ES-I3 (cell line): Measurements from ENCODE around the gene MAP4K4.
"Not testable (repeated sequence)": the region's sequence is repeated elsewhere in the genome, so short reads cannot be mapped to it uniquely, and the experiment has no call there.

ENCODE experiments used
- H3K36me3 ChIP-seq: 2 replicates; pipeline ENCODE4 v1.6.1; 2013; ENCODE audit warnings: mild to moderate bottlenecking, low read length, control low read depth, moderate library complexity; ENCODE audit not compliant: insufficient read depth
- H3K4me1 ChIP-seq: 2 replicates; pipeline ENCODE4 v1.6.1; 2013; ENCODE audit warnings: mild to moderate bottlenecking, control low read depth, low read length; ENCODE audit not compliant: insufficient read depth
- H3K9ac ChIP-seq: 2 replicates; pipeline ENCODE4 v1.6.1; 2013; ENCODE audit warnings: low read depth, mild to moderate bottlenecking, low read length, moderate library complexity
- H3K9me3 ChIP-seq: 2 replicates; pipeline ENCODE4 v1.6.1; 2013; ENCODE audit warnings: mild to moderate bottlenecking, low read length, moderate library complexity; ENCODE audit not compliant: control insufficient read depth, insufficient read depth

The MAP4K4 gene

DNA sequence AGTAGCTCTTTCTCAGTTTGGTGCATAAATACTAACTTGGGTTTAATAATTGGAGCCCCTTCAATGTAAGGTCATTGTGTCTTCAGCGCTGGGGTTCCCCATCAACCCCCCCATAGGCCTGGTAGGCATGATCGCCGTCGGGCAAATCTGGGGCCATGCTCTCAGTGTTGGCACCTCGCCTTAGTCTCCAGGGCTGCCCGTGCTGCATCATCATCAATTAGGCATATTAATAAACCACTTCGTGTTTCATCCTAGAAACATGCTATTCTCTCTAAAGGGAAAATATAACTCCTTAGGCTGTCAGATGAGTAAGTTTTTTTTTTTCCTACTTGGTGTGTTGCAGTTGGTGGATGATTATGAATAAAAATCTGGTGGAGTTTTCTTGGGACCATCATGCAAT lies 197.5 kb downstream of the MAP4K4 start:
- peaks cover 14% of the 10 kb centered on the region for H3K36me3 ChIP-seq
- peaks cover 16% of the 10 kb centered on the region for H3K4me1 ChIP-seq

DNA sequence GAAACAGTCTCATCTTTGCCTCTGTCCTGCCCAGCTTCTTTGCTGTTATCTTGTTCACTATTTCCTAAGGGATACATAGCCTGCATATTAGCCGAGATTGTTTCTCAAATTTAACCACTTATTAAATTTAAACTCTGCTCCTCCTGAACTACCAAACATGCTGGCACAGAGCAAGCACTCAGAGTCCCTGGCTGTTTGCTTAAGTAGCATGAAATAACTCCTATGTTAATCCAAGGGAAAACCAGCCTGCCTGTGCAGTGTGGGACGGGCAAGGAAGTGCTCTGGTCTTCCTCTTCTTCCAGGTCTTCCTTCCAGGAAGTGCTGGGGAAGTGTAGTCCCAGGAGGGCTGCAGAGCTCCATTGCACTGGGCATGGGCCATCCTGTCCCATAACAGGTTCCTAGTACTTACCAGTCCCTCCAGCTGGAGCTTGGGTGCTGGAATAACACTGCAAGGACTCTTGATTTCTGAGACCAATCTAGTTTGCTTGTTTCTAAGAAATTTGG lies 198.4 kb downstream of the MAP4K4 start:
- peaks cover 16% of the 10 kb centered on the region for H3K4me1 ChIP-seq
- no peaks in the 10 kb centered on the region for H3K9me3 ChIP-seq
- H3K36me3 ChIP-seq = peaks cover 14% of the 10 kb centered on the region
- no peak overlapping the region for H3K9ac ChIP-seq

More for the DNA sequence above, 197.5 kb downstream of the MAP4K4 start:
- Histone ChIP-seq H3K9ac (no peak overlapping the region), H3K9me3 (no peaks in the 10 kb centered on the region)

DNA sequence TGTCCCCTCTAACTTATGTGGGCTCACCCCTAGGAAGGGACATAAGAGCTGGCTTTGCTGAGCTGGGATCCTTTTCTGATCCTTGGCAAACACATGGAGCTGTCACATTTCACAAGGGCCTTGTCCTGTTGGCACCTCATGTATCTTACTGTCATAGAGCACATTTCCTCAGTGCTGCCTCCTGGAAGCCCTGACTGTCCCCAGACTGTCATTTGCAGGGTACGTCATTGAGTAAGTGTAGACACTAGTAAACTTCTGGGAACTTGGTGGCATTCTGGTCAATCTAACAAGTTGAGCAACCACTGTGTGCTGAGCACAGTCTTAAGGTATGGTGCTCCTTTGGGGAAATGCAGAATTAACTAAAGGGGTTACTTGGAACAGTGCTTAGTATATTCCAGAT lies 199.8 kb downstream of the MAP4K4 start:
- H3K4me1 ChIP-seq = peaks cover 16% of the 10 kb centered on the region
- H3K9me3 ChIP-seq = no peaks in the 10 kb centered on the region; the same call in 1 of the 2 replicates
- no peak overlapping the region for H3K9ac ChIP-seq
- H3K36me3 ChIP-seq = peaks cover 11% of the 10 kb centered on the region

DNA sequence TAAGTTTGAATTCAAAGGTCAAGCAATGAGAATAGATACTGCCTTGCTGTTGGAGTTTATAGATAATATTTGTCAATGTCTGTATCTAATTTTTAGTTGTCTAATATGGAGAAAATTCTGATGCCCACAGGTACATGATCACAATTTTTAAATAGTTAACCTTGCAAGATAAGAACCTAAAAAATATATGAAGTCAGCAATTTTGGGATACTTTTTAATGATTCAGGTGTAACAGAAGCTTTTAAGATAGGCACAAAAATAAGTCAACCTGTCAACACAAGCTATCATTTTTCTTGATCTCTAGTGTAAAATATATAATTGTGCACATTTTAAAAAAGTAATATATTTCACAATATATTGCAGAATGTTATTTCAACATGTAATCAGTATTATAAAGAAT lies 201.8 kb downstream of the MAP4K4 start:
- Histone ChIP-seq H3K36me3 (peaks cover 8% of the 10 kb centered on the region; the same call in 1 of the 2 replicates), H3K9me3 (no peaks in the 10 kb centered on the region; the same call in 1 of the 2 replicates), H3K9ac (no peak overlapping the region), H3K4me1 (peaks cover 5% of the 10 kb centered on the region; the same call in 1 of the 2 replicates)

DNA sequence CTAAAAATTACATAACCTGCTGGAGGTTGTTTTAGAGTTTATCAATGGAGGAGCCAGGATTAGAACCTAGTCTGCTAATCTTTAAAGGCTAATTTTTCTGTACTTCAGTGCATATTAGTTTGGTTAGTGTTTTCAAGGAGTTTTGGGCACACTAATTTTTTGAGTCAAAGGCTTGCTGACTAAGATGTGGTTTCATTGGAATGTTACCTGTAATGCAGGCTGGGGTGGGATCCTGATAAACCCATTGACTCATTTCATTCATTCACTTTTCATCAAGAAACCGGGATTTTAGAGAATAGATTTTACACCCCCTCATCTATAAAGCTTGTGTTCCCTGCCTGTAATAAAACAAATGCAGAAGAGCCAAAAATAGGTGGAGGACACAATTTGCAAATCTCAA lies 202.4 kb downstream of the MAP4K4 start:
- Histone ChIP-seq H3K4me1 (no peaks in the 10 kb centered on the region), H3K9me3 (no peaks in the 10 kb centered on the region; the same call in 1 of the 2 replicates), H3K36me3 (peaks cover 8% of the 10 kb centered on the region; the same call in 1 of the 2 replicates), H3K9ac (no peak overlapping the region)

DNA sequence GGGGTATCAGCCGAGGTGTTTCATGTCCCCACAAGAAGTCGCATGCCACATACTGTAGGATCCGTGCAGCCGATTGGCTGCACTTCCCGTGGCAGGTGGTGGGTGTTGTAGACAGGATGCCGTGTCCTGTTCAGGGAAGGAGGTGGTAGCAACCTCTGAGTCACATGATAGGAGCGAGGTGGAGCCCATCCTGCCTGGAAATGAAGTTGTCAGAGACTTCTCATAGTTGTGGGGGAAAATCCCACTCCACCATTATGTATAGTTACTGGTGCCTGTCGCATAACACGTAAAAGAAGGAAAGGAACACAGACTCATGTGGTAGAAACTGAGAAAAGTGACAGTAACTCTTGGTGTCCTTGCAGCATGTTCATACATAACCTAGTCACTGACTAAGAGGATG lies 202.9 kb downstream of the MAP4K4 start:
- no peaks in the 10 kb centered on the region for H3K4me1 ChIP-seq
- H3K9ac ChIP-seq = no peak overlapping the region
- peaks cover 8% of the 10 kb centered on the region; the same call in 1 of the 2 replicates for H3K36me3 ChIP-seq
- no peaks in the 10 kb centered on the region; the same call in 1 of the 2 replicates for H3K9me3 ChIP-seq

DNA sequence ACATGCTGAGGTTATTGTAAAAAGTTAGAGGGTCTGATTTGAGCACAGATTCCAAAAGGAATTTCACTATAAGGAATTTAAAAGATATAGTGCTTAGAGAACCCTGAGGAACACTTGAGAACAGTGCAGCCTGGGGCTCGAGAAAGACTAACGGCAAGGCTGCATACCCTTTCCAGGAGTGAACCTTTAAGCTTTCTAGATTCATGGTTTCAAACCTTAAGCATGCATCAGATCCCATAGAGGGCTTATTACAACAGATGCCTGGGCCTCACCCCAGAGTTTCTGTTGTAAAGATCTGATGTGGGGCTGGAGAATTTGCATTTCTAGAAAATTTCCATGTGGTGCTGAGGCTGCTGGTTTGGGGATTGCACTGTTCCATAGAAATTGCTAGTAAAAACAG lies 203.7 kb downstream of the MAP4K4 start:
- Histone ChIP-seq H3K9ac (no peak overlapping the region), H3K4me1 (no peaks in the 10 kb centered on the region), H3K36me3 (peaks cover 8% of the 10 kb centered on the region; the same call in 1 of the 2 replicates), H3K9me3 (peaks cover 5% of the 10 kb centered on the region; the same call in 1 of the 2 replicates)

DNA sequence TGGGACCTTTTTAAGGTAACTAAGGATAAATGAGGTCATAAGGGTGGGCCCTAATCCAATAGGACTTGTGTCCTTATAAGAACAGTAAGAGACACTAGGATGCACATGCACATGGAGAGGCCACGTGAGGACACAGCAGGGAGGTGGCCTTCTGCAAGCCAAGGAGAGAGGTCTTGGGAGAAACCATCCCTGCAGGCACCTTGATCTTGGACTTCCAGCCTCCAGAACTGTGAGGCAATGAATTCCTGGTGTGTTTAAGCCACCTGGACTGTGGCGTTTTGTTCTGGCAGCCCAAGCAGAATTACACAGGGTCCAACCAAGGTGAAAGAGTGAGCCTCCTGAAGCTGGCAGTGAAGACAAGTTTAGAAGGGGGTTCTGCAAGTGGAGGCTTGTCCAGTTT lies 204.7 kb downstream of the MAP4K4 start:
- H3K9ac ChIP-seq = no peak overlapping the region
- H3K36me3 ChIP-seq = peaks cover 5% of the 10 kb centered on the region; the same call in 1 of the 2 replicates
- H3K9me3 ChIP-seq = peaks cover 9% of the 10 kb centered on the region; the same call in 1 of the 2 replicates
- no peaks in the 10 kb centered on the region for H3K4me1 ChIP-seq

DNA sequence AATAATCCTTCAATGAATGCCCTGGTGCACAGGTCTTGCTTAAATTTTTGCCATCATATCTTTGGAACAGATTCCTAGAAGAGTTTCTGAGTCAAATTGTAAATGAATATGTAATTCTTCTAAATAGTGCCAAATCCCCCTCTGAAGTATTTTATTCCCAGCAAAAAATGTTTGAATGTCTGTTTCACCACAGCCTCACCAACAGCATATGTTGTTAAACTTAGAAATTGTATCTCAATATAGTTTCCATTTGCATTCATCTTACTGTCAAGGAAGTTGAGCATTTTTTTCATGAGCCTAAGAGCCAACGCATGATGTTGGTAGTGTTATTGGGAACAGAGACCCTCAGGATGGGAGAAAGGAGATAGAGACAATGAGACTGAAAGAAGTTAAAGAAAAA lies 207.4 kb downstream of the MAP4K4 start:
- H3K4me1 ChIP-seq = no peaks in the 10 kb centered on the region
- no peak overlapping the region for H3K9ac ChIP-seq
- peaks cover 9% of the 10 kb centered on the region; the same call in 1 of the 2 replicates for H3K9me3 ChIP-seq
- H3K36me3 ChIP-seq = peaks cover 5% of the 10 kb centered on the region; the same call in 1 of the 2 replicates

DNA sequence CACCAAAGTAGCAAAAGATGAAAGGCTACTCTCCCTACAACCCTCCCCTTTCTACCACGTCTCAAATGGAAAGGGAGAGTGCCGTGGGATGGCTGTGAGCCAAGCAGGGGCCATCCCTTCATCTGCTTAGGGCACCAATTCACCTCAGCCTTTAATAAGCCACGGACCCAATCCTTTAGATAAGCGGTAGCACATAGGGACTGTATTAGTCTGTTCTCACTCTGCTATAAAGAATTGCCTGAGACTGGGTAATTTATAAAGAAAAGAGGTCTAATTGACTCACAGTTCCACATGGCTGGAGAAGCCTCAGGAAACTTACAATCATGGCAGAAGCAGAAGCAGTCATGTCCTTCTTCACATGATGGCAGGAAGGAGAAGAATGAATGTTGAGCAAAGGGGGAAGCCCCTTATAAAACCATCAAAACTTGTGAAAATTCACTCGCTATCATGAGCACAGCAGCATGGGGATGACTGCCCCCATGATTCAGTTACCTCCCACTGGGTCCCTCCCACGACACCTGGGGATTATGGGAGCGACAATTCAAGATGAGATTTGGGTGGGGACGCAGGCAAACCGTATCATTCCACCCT lies 208.3 kb downstream of the MAP4K4 start:
- peaks cover 5% of the 10 kb centered on the region; the same call in 1 of the 2 replicates for H3K36me3 ChIP-seq
- no peaks in the 10 kb centered on the region for H3K4me1 ChIP-seq
- no peak overlapping the region for H3K9ac ChIP-seq
- H3K9me3 ChIP-seq = peaks cover 9% of the 10 kb centered on the region; the same call in 1 of the 2 replicates

DNA sequence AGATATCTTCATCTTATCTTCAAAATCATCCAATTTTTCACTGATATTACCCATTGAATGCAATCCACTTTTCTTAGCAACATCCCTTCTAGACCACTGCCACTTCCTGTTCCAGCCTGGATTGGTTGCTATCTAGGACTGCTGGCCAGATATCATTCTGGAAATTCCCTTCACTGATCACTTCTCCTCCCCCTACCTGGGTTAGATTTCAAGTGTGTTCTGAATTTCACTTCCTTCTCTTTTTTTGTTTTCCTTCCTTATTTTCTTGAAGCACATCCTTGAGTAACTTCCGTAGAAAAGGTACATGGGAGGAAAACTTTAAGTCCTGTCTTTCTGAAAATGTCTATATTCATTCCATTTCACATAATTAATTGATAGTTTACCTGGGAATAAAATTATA lies 212.3 kb downstream of the MAP4K4 start:
- peaks cover 12% of the 10 kb centered on the region for H3K9me3 ChIP-seq
- no peak overlapping the region for H3K9ac ChIP-seq
- H3K4me1 ChIP-seq = no peaks in the 10 kb centered on the region
- H3K36me3 ChIP-seq = no peaks in the 10 kb centered on the region

DNA sequence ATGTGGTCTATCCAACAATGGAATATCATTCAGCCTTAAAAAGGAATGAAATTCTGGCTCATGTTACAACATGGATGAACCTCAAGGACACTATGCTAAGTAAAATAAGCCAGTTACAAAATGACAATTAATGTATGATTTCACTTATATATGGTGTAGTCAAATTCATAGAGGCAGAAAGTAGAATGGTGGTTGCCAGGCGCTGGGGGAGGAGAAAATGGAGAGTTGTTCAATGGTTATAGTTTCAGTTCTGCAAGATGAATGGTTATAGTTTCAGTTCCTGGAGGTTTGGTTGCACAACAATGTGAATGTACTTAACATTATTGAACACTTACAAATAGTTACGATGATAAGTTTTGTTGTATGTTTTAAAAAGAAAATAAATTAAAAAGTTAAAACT lies 215.0 kb downstream of the MAP4K4 start:
- no peaks in the 10 kb centered on the region for H3K36me3 ChIP-seq
- H3K4me1 ChIP-seq = no peaks in the 10 kb centered on the region
- H3K9me3 ChIP-seq = peaks cover 3% of the 10 kb centered on the region; the same call in 1 of the 2 replicates
- H3K9ac ChIP-seq = no peak overlapping the region

DNA sequence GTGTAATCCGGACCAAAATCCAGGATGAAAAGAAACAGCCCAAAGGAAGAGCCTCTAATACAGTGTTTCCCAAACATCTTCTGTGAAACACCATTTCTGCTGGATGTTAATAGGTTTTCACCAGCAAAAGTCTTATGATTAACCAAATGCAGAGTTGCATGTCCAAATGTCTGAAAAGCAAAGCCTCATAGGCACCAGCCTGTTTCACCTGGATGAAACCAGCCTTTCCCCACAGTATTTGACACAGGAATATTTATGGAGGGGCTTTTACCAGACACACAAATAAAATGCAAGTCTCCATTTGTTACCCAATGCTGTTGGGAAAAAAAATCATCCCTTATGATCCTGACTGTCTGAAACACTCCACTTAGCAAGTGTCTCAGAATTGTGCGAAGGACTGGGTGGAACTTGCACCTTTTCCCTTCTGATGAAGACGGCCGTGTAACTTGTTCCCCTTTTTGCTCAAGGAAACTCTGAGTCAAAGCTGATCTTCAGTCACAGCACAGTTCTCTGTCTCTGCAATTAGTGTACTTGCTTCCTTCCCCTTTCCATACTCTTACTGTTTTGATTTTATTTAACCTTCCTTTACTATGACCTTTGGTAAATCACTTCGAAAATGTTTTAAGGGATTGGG lies 223.9 kb downstream of the MAP4K4 start:
- H3K4me1 ChIP-seq = no peaks in the 10 kb centered on the region
- H3K9me3 ChIP-seq = peaks cover 3% of the 10 kb centered on the region; the same call in 1 of the 2 replicates
- no peak overlapping the region for H3K9ac ChIP-seq
- no peaks in the 10 kb centered on the region for H3K36me3 ChIP-seq

DNA sequence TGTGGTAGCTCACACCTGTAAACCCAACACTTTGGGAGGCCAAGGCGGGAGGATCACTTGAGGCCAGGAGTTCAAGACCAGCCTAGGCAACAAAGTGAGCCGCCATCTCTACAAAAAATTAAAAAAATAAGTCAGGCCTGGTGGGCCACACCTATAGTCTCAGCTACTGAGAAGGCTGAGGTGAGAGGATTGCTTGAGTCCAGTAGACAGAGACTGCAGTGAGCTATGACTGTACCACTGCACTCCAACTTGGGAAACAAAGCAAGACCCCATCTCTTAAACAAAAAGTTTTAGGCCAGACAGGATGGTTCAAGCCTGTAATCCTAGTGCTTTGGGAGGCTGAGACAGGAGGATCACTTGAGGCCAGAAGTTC lies 224.4 kb downstream of the MAP4K4 start:
- H3K9ac ChIP-seq = no peak overlapping the region
- H3K9me3 ChIP-seq = peaks cover 3% of the 10 kb centered on the region; the same call in 1 of the 2 replicates
- H3K4me1 ChIP-seq = no peaks in the 10 kb centered on the region
- H3K36me3 ChIP-seq = no peaks in the 10 kb centered on the region

DNA sequence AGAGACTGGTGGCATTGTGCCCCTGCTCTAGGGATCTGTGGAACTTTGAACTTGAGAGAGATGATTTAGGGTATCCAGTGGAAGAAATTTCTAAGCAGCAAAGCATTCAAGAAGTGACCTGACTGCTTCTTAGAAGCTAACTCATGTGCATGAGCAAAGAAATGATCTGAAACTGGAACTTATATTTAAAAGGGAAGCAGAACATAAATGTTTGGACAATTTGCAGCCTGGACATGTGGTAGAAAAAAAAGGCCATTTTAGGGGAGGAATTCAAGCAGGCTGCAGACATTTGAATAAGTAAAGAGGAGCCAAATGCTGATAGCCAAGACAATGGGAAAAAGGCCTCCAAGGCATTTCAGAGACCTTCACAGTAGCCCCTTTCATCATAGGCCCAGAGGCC lies 226.8 kb downstream of the MAP4K4 start:
- not testable (repeated sequence) for H3K9me3 ChIP-seq, H3K4me1 ChIP-seq, H3K9ac ChIP-seq, H3K36me3 ChIP-seq
